ENCODE results near the gene NTM. TPM values are rescaled to one million over a fixed set of nuclear protein-coding genes. Genes with fewer than 3 reads are reported as not detected.

NTM gene
- total and polyA plus RNA-seq, 2 donors = 3.8 to 27.8 TPM

DNA sequence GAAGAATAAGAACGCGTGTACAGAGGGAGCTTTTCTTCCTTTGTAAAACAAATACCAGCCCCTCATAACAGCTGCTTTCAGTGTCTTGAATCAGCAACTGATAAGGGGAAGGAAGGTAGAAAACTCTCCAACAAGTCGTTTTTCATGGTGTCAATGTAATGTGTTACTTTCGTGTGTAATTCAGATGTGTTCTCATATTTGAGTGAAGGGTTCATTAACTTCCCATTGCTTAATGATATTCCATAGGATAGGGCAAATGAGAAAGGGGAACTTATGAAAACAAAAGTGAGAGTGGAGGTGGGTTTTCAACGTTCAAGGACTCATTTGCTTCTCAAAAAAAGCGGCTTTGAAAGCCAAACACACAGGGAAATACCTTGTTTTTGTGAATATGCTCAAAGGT lies 452.1 kb downstream of the NTM start:
- no peak overlapping the region for H3K27ac ChIP-seq (ENCODE audit: low read depth)
- H3K36me3 ChIP-seq (ENCODE audit: insufficient read depth) = no peaks in the 10 kb centered on the region
- no peaks in the 10 kb centered on the region for H3K4me1 ChIP-seq (ENCODE audit: insufficient read depth)
- 32% methylated on average over 6 of the region's 6 CpGs for WGBS
- H3K4me3 ChIP-seq (ENCODE audit: low read depth, low read length) = no peak overlapping the region
- no peak for DNase-seq (ENCODE audit: extremely low spot score)

DNA sequence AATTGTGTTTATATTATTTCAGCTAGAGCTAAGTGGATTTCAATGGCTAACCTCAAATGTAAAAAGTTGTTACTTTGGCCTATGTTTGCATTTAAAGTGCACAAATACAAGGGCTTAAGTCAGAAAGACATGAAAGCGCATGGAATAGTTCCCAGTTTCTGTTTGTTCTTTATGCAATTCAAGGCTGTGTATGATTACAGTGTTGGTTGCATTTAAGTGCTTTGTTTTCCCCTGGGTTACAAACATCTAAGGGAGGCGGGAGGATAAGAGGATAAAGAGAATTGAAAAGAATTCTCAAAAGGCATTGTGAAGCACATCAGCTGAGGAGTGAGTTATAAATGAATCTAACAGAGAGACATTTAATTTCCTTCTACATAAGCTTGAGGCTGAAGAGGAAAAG lies 453.4 kb downstream of the NTM start:
- no peaks in the 10 kb centered on the region for H3K36me3 ChIP-seq (ENCODE audit: insufficient read depth)
- H3K27ac ChIP-seq (ENCODE audit: low read depth) = no peak overlapping the region
- 64% methylated on average over 2 of the region's 2 CpGs for WGBS
- DNase-seq (ENCODE audit: extremely low spot score) = peak; percentile 26
- H3K4me1 ChIP-seq (ENCODE audit: insufficient read depth) = no peaks in the 10 kb centered on the region
- H3K4me3 ChIP-seq (ENCODE audit: low read depth, low read length) = no peak overlapping the region

DNA sequence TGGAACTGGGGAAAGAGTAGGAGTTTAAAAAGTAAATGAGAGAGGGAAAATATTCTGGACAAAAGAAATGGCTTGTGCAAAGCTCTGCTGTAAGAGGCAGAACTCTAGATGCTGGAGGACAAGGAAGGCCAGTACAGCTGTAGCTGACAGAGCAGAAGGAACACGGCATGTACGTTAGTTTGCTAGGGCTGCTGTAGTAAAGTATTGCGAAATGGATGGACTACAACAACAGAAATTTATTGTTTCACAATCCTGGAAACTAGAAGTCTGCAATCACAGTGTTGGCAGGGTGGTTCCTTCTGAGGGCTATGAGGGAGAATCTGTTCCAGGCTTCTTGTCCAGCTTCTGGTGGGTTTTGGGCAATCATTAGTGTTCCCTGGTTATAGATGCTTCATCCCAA lies 454.4 kb downstream of the NTM start:
- Histone ChIP-seq H3K36me3 (ENCODE audit: insufficient read depth) (no peaks in the 10 kb centered on the region), H3K4me3 (ENCODE audit: low read depth, low read length) (no peak overlapping the region), H3K4me1 (ENCODE audit: insufficient read depth) (no peaks in the 10 kb centered on the region), H3K27ac (ENCODE audit: low read depth) (no peak overlapping the region)
- 49% methylated on average over 3 of the region's 3 CpGs for WGBS
- no peak for DNase-seq (ENCODE audit: extremely low spot score)

DNA sequence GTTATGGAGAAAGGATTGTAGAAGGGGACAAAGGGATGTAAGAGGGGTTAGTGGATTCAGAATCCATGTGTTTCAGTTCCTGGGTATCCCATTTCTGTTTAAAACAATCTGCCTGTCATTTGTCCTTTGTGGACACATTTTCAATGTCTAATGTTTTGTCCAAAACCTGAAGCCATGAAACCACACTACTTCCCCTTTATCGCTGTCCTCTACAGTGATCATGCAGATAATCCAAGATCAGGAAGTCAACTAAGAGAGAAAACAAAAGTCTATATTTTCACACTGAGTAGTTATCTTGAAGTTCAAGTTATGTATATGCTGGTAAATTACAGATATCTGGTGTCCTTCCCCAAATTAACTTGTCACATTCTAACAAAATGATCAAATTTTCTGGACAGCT lies 457.0 kb downstream of the NTM start:
- Histone ChIP-seq H3K4me1 (ENCODE audit: insufficient read depth) (no peaks in the 10 kb centered on the region), H3K4me3 (ENCODE audit: low read depth, low read length) (no peak overlapping the region), H3K27ac (ENCODE audit: low read depth) (no peak overlapping the region), H3K36me3 (ENCODE audit: insufficient read depth) (no peaks in the 10 kb centered on the region)
- DNase-seq (ENCODE audit: extremely low spot score) = no peak
- WGBS = 80% methylated on average over 1 of the region's 1 CpG

DNA sequence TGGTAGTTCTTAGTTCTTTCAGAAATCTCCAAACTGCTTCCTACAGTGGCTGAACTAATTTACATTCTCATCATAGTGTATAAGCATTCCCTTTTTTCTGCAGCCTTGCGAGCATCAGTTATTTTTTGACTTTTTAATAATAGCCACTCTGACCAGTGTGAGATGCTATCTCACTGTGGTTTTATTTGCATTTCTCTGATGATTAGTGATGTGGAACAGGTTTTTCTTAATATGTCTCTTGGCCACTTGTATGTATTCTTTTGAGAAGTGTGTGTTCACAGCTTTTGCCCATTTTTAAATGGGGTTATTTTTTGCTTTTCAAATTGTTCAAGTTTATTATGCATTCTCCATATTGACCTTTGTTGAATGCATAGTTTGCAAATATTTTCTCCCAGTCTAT lies 459.3 kb downstream of the NTM start:
- DNase-seq (ENCODE audit: extremely low spot score) = no peak
- Histone ChIP-seq H3K4me3 (ENCODE audit: low read depth, low read length) (no peak overlapping the region), H3K36me3 (ENCODE audit: insufficient read depth) (no peaks in the 10 kb centered on the region), H3K27ac (ENCODE audit: low read depth) (no peak overlapping the region), H3K4me1 (ENCODE audit: insufficient read depth) (no peaks in the 10 kb centered on the region)
- WGBS = 81% methylated on average over 1 of the region's 1 CpG

DNA sequence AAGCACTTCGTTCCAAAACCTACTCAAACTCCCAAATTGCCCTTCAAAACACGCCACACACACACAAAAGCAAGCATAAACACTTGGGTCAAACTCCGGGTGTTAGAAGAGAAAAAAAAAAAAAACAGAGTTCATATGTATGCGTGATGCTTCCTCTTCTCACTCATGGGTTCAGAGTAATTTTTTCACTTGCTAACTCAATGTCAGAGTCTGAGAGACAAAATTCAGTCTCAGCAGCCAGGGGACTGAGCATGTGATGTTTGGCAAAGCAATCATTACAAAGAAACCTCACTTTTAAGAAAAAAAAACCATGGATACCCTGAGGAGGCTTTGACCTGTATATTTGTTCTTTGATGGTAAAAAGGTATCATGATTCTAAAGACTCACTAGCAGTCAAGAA lies 461.7 kb downstream of the NTM start:
- no peak for DNase-seq (ENCODE audit: extremely low spot score)
- H3K4me1 ChIP-seq (ENCODE audit: insufficient read depth) = no peaks in the 10 kb centered on the region
- H3K36me3 ChIP-seq (ENCODE audit: insufficient read depth) = no peaks in the 10 kb centered on the region
- no peak overlapping the region for H3K4me3 ChIP-seq (ENCODE audit: low read depth, low read length)
- H3K27ac ChIP-seq (ENCODE audit: low read depth) = no peak overlapping the region
- 66% methylated on average over 4 of the region's 4 CpGs for WGBS

DNA sequence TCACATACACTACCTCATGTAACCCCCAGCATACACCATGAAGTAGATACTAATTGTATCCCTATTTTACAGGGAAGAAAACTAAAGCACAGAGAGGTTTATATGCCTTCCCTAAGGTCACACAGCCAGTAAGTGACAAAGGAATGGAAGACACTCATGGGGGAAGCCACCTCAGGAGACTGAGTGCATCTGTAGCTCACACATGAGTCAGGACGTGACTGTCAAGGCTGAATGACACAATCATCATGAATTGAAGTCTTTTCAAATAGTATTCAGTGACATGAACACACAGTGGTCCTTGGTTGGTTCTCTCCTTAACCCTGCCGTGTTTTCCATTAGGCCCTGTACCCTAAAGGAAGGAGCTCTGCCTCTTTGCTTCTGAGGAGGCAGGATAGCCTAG lies 463.0 kb downstream of the NTM start:
- no peak overlapping the region for H3K27ac ChIP-seq (ENCODE audit: low read depth)
- WGBS = 75% methylated on average over 2 of the region's 2 CpGs
- no peak overlapping the region for H3K4me3 ChIP-seq (ENCODE audit: low read depth, low read length)

DNA sequence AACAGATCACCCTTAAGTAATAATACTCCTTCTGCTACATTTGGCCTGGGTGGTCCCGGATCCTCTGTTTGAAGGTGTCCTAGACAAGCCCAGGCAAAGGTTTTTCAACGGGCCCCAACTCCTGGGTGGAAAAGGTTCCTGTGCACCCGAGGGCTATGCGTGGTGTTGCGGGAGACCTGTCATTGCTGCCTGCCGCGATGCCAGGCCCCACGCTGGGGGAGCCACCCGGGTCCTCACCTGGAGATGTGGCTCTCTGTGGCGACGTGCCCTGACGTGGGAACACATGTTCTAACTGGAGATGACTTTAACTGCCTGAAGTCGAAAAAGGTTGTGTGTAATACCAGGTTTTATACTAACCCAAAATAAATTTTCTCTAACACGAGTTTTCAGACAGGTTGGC lies 467.1 kb downstream of the NTM start:
- H3K4me3 ChIP-seq (ENCODE audit: low read depth, low read length) = no peak overlapping the region
- H3K4me1 ChIP-seq (ENCODE audit: insufficient read depth) = no peaks in the 10 kb centered on the region
- H3K27ac ChIP-seq (ENCODE audit: low read depth) = no peak overlapping the region
- no peak for DNase-seq (ENCODE audit: extremely low spot score)
- WGBS = 88% methylated on average over 14 of the region's 14 CpGs
- no peaks in the 10 kb centered on the region for H3K36me3 ChIP-seq (ENCODE audit: insufficient read depth)

More for the DNA sequence above, 463.0 kb downstream of the NTM start:
- Histone ChIP-seq H3K36me3 (ENCODE audit: insufficient read depth) (no peaks in the 10 kb centered on the region), H3K4me1 (ENCODE audit: insufficient read depth) (no peaks in the 10 kb centered on the region)
- DNase-seq (ENCODE audit: extremely low spot score) = no peak

DNA sequence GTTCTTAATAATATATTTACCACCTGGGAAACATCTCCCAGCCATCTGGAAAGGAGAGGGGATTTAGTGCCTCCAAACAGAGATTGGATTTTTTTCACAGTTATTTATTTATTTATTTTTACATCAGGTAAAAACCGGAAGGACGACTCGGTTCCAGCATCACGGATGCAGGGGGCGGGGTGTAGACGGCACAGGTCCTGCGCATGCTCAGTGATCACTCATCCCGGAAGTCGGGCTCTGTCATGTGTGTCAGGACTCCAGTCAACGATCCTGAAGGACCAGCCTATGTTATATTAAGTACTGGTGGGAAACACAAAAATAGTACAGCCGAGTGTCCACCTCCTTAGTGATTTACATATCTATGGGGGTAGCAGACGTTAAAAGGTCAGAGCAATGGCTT lies 467.6 kb downstream of the NTM start:
- no peaks in the 10 kb centered on the region for H3K36me3 ChIP-seq (ENCODE audit: insufficient read depth)
- DNase-seq (ENCODE audit: extremely low spot score) = no peak
- no peaks in the 10 kb centered on the region for H3K4me1 ChIP-seq (ENCODE audit: insufficient read depth)
- WGBS = 87% methylated on average over 12 of the region's 12 CpGs
- H3K27ac ChIP-seq (ENCODE audit: low read depth) = no peak overlapping the region
- H3K4me3 ChIP-seq (ENCODE audit: low read depth, low read length) = no peak overlapping the region

DNA sequence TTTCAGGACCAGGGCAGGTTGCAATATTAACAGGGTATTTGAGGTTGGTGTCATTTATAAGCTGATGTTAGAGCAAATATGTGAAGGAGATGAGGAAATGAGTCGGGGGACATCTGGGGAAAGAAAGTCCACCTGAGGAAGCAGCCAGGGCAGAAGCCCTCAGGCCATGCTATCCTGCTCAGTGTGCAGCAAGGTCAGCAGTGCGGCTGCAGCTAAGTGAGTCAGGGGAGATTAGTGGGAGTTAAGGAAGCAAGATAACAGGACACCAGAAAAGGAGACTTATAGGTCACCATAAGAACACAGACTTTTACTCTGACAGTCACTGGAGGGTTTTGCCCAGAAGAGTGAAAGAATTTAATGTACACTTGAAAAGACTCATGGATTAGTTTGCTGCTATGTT lies 468.9 kb downstream of the NTM start:
- no peak for DNase-seq (ENCODE audit: extremely low spot score)
- Histone ChIP-seq H3K4me1 (ENCODE audit: insufficient read depth) (no peaks in the 10 kb centered on the region), H3K27ac (ENCODE audit: low read depth) (no peak overlapping the region), H3K4me3 (ENCODE audit: low read depth, low read length) (no peak overlapping the region), H3K36me3 (ENCODE audit: insufficient read depth) (no peaks in the 10 kb centered on the region)
- 61% methylated on average over 2 of the region's 2 CpGs for WGBS

DNA sequence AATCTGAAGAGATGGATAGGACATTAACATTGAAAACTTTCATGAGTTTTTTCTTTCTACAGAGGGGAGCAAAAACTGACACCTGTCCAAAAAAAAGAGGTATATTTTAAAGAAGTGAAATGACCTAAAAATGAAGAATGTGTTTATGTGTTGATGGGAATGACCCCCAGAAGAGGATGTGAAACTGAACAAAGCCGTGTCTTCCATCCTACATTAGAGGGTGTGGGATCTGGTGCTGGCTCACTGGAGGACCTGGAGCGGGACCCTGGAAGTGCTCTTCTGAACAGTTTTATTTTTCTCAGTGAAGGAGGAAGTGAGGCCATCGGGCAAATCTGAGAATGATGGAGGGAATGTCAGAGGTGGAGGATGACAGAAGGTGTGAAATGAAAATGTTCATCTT lies 470.1 kb downstream of the NTM start:
- WGBS = 72% methylated on average over 3 of the region's 3 CpGs

DNA sequence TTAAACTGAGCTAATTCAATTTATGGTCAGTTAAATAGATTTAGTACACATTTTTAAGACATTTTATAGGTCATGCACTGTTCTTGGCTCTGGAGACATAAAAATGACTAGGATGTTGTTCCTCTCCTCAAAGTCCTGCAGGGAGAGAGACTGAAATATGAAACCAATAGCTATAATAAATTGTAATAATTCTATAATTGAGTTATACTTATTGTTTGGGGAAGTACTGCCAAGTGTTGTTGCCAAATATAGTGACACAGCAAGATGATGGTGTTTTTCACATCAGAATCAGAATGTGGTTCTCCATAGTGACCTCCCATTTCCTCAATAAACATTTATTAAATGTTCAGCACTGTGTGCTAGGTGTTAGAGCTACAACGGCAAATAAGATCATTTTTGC lies 470.6 kb downstream of the NTM start:
- WGBS = 63% methylated on average over 1 of the region's 1 CpG
- no peak overlapping the region for H3K27ac ChIP-seq (ENCODE audit: low read depth)

More for the DNA sequence above, 470.1 kb downstream of the NTM start:
- no peak for DNase-seq (ENCODE audit: extremely low spot score)
- H3K27ac ChIP-seq (ENCODE audit: low read depth) = no peak overlapping the region
- no peaks in the 10 kb centered on the region for H3K4me1 ChIP-seq (ENCODE audit: insufficient read depth)
- H3K36me3 ChIP-seq (ENCODE audit: insufficient read depth) = no peaks in the 10 kb centered on the region
- no peak overlapping the region for H3K4me3 ChIP-seq (ENCODE audit: low read depth, low read length)

DNA sequence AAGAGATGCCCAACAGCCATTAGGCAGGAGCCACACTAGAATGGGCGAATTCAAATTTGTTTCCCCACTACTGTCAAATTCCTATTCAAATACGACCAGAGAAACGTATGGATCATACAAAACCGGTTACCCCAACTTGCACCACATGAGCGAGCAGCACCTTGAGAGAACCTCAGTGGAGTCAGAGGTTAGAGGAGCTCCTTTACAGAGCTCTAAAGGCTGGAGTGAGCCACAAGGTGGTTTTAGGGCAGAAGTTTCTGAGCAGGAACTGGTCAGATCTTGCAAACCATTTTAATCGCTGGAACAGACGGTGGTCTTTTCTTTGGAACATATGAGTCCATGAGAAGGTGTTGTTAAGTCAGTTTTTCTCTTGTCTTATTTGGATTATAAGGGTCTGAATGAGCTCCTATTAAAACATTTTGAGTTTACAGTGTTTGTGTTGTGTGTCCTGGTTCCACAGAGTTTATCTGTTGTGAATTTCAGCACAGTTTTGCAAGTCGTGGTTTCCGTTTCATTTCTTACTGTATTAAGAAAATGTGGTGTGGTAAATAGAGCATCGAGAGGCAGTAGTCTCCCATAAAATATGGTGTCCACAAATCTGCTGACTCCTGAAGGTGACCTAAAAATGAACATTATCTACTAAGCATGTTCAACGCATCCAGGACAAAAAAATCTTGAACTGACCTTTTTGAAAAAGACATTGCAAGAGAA lies 471.7 kb downstream of the NTM start:
- Histone ChIP-seq H3K36me3 (ENCODE audit: insufficient read depth) (no peaks in the 10 kb centered on the region), H3K4me1 (ENCODE audit: insufficient read depth) (no peaks in the 10 kb centered on the region), H3K27ac (ENCODE audit: low read depth) (no peak overlapping the region), H3K4me3 (ENCODE audit: low read depth, low read length) (no peak overlapping the region)
- DNase-seq (ENCODE audit: extremely low spot score) = no peak
- 84% methylated on average over 11 of the region's 11 CpGs for WGBS

More for the DNA sequence above, 470.6 kb downstream of the NTM start:
- DNase-seq (ENCODE audit: extremely low spot score) = no peak
- H3K4me3 ChIP-seq (ENCODE audit: low read depth, low read length) = no peak overlapping the region
- H3K4me1 ChIP-seq (ENCODE audit: insufficient read depth) = no peaks in the 10 kb centered on the region
- H3K36me3 ChIP-seq (ENCODE audit: insufficient read depth) = no peaks in the 10 kb centered on the region

DNA sequence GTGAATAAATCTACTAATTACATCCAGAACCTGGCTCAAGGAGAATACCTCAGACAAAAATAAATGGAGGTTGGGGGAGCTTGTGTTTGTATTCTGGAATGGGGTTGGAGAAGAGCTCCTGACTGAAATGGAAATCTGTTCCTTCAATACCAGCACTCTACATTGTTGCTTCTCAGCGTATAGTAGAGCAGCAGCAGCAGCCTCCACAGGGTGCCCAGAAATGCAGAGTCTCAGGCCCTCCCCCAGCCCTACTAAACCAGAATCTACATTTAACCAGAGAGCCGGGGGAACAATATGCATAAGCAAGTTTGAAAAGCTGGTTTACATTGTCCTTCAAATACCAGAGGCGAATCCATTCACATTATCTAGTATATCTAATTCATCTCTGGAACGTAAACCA lies 474.8 kb downstream of the NTM start:
- Histone ChIP-seq H3K4me1 (ENCODE audit: insufficient read depth) (no peaks in the 10 kb centered on the region), H3K27ac (ENCODE audit: low read depth) (no peak overlapping the region), H3K36me3 (ENCODE audit: insufficient read depth) (no peaks in the 10 kb centered on the region), H3K4me3 (ENCODE audit: low read depth, low read length) (no peak overlapping the region)
- WGBS = 47% methylated on average over 4 of the region's 4 CpGs
- no peak for DNase-seq (ENCODE audit: extremely low spot score)

DNA sequence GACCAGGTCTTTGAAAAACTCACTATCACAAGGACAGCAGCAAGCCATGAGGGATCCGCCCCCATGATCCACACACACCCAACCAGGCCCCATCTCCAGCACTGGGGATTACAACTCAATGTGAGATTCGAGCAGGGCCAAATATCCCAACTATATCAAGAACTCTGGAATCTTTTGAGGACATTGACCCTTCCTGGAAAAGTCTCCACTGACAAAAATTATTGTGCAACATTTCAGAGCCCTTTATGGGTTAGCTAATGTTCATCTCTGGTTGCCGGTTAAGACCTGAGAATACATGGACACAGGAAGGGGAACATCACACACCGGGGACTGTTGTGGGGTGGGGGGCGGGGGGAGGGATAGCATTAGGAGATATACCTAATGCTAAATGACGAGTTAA lies 479.1 kb downstream of the NTM start:
- Histone ChIP-seq H3K4me1 (ENCODE audit: insufficient read depth) (no peaks in the 10 kb centered on the region), H3K27ac (ENCODE audit: low read depth) (no peak overlapping the region), H3K36me3 (ENCODE audit: insufficient read depth) (no peaks in the 10 kb centered on the region), H3K4me3 (ENCODE audit: low read depth, low read length) (no peak overlapping the region)
- no peak for DNase-seq (ENCODE audit: extremely low spot score)
- WGBS = 85% methylated on average over 6 of the region's 6 CpGs
